NOMO-1 treated with DMSO at 0.1 percent for 48 hours (cell line): ENCODE measurements around the gene BTBD9.
"Not testable (repeated sequence)": the region's sequence is repeated elsewhere in the genome, so short reads cannot be mapped to it uniquely, and the experiment has no call there.

Experiments used
- DNase-seq: peaks from one replicate; lab custom pipeline; 2025; ENCODE audit not compliant: unreplicated experiment; lab: John Stamatoyannopoulos, UW

BTBD9 gene

DNA sequence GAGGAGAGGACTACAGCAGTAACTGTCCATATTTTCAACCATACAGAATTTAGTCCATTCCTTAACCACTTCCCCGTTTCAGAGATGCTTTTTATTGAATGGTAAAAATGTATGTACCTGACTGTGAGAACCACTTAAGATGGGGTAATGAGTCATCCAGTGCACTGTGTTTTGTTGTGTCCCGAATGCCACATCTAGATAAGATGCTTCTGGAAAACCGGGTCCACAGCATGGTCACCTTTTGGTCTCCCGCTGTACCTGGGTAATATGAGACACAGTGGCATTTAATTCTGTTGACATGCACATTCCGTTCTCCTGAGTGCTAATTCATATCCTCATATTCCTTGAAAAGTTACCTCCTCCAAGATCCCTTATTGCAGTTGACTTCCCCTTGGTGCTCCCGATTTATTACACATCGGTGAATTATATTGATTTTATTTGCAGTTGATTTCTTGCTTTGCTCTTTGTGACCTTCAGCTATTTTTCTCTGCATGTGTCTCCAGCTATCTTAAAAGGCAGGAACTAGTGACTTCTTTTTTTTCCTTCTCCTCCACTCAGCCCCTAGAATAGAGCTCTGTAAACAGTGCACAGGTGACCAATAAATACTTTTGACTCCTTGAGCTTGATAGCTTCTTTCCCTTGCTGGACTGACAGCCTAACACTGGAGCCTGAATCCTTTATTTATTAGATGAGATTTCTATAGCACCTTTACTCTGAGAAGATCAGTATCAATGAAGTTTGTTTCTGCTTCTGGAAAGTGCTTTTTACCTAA lies 505.6 kb downstream of the BTBD9 start:
- no peak for DNase-seq

DNA sequence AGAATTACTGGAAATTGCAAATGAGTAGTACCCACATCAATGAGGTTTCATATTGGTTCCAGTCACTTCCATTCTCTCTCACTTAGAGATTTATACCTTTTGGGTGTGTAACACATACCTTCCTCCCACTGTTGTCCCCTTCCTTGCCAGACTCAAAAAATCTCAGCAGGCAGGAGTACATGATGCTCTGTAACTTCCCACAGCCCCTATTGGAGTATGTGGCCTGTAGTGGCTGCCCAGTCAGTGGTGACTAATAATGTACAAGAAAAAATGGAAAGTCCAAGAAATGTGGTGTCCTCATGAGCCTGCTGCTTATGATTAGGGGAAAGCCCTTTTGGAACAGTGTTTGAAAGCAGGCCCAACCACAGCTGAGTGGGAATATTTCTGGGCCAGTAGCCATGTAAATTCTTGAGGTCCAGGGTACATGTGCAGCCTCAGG lies 508.2 kb downstream of the BTBD9 start:
- DNase-seq, result no peak

DNA sequence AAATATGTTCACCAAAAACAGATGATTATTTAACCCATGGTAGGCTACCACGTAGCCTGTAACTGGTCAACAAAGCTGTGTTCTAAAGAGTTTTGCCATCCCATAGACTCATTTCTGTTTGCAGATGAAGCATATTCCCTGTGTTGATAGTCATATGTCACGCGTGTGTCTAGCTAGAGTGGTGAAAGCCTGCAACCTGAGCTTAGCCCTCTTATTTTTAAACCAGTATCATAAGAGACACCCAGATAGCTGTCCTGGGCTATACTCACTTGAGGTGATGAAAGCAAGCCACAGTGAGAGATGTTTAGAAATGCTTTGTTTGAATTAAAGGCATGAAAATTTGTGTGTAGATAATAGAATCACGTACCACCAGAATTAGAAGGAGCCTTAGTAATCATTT lies 512.4 kb downstream of the BTBD9 start:
- no peak for DNase-seq

DNA sequence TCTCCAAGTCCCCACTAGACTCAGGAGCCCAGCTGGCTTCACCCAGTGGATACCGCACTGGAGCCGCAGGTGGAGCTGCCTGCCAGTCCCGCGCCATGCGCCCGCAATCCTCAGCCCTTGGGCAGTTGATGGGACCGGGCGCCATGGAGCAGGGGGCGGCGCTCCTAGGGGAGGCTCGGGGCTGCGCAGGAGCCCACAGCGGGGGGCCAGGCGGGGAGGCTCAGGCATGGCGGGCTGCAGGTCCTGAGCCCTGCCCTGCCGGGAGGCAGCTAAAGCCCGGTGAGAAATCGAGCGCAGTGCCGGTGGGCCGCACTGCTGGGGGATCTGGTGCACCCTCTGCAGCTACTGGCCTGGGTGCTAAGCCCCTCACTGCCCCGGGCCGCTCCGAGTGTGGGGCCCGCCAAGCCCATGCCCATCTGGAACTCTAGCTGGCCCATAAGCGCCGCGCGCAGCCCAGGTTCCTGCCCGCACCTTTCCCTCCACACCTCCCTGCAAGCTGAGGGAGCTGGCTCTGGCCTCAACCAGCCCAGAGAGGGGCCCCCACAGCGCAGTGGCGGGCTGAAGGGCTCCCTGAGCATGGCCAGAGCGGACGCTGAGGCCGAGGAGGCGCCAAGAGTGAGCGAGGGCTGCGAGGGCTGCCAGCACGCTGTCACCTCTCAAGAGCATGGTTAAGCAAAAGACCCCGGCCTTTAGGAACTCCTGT lies 515.4 kb downstream of the BTBD9 start:
- DNase-seq, result not testable (repeated sequence)

DNA sequence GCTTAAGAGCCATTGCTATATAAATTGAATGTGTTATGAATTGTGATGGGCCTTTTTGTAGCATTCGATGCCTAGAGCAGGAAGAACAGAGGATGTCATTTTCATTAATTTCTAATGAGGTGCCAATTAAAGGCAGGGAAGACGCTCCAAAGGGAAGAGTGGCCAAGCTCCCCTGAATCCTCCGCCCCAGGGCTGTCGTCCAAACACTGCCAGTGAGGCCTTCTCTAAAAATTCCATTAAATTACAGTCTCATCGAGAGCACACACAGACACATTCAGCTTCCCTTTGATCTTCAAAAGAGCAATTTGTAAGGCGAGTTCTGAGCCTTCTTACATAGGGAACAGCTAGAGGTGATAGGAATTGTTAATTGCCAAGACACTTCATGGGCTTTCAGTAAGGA lies 520.2 kb downstream of the BTBD9 start:
- DNase-seq, result no peak

DNA sequence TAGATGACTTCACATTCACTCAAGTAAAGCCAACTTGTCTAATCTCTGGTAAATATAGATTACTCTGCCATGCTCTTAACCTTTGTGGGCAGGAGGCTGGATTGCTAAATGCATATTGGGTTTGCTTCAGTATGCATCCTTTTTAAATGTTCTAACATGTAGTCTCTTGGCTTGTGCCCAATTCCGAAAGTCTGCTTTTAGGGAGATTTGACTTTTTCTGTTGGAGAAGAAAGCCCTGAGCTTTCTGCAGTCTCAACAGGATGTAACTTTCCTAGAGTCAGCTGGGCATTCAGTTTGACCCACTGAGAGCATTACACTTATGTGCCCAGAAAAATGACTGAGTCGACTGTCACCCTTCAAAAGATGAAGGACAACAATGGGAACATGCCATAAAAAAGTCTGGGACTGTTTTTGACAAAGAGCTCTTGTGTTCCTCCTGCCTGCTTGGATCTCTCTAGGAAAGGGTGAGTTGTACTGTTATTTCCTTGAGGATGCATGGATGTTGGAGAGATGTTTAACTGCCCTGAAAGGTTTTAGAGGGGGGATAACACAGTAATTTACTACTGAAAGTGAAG lies 520.9 kb downstream of the BTBD9 start:
- DNase-seq, result no peak
